Midbrain (tissue), 1 donor: ENCODE measurements around the gene RUNX1.

Experiments
- DNase-seq: peaks from one replicate; lab custom pipeline; 2025; lab: John Stamatoyannopoulos, UW

The RUNX1 gene

DNA sequence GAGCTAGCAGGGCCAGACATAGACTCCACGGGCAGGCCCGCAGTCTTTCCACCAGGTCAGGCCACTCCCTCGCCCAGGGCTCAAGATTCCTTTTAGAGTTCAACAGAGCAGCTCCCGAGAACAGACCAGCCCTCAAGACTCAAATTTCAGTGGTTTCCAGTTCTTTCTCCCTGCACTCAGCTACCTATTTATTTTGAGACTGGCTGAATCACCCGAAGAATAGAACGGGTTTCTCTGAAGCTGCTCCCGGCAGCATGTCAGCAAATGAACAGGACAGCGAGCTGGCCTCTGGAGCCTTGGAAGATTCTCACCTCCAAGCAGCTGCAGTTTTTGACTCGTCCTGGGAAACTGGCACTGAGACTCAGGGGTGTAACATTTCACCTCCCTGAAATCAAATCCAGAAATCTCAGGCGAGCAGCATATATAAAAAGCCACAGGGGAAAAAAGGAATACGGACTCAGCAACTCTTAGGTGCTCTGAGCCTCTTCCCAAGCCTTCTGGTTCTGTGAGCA lies 202.4 kb downstream of the RUNX1 start:
- no peak for DNase-seq

DNA sequence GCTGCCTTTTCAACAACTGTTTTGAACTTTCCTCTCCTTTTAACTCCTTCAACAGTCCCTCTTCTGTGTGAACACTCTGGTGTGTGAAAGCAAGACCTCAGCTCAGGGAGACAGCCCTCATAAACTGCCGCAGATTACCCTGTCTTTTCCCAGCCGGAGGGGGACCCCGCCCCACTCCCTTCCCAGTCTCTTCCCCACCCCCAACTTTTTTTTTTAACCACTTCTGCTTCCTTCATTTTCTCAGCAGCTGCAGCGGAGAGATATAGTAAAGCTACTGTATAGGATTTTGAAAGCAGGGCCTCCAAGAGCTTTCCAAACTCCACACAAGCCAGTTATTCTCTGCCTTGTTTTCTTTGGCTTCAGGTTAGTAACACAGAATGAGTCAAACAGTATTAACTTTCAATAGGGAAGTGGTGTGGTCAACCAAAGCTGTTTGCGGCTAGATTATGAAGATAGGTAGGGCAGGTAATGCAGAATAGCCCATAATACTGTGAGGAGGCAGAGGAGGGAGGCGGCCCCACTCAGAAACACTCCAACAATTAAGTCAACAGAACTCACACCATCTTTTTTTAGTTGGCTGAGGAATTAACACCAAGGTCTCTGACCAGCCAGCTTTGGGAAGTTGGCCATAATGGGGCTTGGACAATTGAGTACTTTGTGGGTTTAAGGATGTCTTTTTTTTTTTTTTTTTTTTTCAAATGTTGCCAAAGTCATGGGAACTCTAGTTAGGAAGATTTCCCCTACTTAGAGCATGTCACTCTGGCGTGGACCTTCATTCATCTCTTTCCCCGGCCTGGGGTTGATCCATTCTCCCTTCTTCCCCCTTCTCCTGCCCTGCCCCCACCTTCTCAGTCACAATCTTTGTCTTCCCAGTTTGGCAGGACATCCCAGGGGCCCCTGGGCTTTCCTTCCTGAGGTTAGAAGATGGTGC lies 203.3 kb downstream of the RUNX1 start:
- DNase-seq: no peak

DNA sequence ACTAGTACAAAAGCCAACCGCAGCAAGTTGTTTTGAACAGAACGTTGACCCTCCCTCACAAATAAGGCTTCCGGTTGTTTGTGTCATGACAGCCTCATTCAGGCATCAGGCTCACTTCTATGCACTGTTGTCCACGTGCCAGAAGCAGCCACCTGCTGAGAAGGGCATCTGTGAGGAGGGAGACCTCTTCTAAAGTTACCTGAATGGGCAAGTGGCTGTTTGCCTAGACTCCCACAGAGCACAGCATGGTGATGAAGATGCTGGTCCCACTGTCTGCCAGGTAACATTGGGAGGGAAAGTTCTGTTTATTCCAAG lies 204.2 kb downstream of the RUNX1 start:
- DNase-seq: no peak

DNA sequence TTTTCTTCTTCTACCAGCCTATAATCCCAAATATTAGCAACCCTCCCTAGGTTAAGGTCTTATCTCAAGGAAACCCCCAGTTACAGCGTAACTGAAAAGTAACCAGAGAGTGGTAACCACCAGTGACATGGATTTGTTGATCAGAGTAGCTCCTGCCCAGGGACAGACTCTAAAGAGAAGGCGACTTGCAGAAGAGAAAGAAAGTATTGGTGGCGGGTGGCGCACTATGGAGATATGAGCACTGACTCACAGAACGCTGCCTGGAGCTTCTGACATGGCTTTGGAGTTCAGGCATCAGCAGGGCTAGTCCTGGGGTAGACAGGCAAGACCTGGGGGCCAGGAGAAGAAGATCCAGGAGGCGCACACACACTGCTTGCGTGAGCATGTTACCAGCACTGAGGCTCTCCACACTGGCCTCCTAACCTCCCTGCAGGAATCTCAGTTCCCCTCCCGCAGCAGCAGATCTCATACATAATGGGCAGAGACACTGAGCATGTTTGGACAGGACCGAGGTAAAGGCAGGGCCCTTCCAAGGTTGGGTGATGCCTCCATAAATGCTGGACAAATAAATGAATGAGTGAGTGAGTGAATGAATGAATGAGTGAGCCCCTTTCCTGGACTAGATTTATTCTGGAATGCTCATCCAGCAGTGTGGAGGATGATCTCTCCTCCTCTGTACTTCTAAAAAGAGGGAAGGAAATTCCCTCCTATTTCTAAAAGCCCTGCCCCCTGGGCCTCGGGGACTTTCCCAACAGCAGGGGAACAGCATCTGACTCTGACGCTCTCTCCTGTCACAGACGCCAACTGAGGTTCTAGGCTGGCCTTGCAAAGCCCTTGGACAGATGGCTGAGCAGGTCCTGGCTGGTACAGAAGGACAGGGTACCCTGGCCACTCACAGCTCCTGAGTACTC lies 204.8 kb downstream of the RUNX1 start:
- no peak for DNase-seq

DNA sequence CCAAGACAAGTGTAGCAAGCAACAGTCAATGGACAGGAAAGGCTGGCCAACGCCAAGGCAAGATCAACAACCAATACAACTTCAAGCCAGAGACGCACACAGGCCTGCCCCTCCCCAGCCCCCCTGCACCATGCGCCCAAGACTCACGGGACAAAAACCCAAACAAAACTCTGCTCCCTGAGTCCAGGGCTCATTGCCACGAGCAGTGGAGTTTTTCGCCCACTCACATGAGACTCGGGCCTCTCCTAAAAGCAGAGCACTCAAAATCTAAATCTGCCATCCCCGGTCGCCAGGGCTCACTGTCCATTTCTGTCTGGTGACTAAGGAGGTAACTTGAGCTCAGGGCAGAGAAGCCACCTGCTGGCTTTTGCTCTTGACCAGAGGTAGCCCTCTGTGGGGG lies 205.5 kb downstream of the RUNX1 start:
- DNase-seq: no peak

DNA sequence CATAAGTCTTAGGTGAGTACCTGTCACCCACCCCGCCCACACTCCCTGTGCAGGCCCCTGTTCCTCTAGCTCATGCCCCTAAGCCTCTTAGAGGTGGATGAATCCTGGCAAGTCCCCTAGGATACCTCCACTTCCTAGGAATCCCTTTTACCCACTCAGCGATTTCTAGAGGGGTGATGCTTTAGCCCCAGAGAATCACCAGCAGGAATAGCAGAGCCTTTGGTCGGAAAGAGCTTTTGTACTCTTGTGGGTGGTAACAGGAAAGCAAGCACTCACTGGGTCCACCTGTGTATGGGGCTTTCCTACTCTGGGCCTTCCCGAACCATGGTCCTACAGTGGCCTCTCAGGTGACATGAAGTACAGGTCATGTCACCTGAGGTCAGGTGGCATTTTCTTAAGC lies 207.9 kb downstream of the RUNX1 start:
- DNase-seq: no peak

DNA sequence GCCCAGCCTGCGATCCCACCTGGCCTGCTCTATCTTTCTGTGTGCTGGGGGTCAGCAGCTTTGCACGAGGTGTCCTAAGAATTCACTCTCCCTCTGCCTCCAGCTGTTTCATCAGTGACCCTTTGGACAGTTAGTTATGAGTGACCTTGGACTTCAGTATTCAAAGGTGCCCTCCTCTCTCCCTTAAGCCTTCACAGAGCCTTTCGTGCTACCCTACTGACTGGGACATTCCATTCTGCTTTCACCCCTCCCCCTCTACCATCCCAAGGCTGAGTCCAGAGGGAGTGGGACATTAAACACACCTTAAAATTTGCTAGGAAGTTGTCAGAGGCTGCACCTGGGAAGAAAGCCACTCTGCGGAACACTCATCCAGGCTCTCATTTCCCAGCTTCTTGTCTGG lies 208.4 kb downstream of the RUNX1 start:
- DNase-seq: no peak

DNA sequence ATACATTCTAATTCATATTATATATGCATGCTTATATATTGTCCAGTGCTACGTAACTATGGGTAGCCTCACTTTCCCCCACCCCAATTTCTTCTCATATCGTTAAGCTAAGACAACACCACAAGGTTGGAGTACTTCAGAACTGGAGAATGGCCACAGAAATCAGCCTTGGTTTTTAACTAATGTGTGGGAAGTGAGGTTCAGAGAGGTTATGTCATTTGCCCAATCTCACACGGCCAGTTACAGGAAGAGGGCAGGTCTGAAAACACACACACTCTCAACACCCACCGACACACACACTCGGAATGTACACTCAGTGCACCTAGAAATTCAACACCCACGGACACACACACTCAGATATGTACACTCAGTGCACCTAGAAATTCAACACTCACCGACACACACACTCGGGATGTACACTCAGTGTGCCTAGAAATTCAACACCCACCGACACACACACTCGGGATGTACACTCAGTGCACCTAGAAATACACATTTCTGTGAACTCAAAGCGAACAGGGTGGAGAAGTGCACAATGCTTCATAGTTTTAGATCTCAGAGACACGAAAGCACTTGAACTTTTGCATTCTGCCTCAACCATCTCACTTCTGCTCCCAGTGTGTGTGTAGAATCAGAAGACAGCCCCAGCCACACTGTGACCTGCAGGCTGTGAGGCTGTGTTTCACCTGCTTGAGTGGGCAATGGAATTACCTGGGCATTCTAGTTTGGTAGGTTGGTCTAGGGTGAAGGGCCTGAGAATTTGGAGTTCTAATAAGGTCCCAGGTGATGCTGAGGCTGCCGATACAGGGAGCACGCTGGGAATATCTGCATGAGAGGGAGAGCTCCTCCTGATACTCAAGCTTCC lies 209.9 kb downstream of the RUNX1 start:
- DNase-seq: no peak

DNA sequence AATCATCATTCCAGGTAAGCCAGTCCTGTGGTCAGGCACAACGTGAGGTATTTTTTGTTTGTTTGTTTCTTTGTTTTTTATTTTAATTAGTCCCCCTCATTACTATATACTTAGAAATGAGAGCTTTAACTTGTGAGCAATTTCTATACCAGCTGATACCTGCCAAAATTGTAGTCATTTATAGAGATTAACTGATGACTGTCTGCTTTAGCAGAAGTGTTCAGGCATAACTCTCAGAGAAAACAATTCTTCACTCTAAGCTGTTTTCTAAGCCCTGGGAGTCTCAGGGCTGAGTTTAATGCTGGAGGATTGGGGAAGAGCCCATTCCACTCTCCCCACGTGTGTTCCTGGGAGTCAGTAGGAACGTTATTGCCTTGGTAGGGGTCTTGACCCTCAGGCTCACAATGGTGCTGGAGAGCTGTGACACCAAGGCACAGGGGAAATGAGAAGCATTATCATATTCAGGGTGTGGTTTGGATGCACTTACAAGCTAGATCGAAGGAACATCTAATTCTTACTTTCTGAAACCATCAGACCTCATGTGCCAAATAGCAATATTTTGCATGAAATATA lies 212.1 kb downstream of the RUNX1 start:
- DNase-seq: no peak

DNA sequence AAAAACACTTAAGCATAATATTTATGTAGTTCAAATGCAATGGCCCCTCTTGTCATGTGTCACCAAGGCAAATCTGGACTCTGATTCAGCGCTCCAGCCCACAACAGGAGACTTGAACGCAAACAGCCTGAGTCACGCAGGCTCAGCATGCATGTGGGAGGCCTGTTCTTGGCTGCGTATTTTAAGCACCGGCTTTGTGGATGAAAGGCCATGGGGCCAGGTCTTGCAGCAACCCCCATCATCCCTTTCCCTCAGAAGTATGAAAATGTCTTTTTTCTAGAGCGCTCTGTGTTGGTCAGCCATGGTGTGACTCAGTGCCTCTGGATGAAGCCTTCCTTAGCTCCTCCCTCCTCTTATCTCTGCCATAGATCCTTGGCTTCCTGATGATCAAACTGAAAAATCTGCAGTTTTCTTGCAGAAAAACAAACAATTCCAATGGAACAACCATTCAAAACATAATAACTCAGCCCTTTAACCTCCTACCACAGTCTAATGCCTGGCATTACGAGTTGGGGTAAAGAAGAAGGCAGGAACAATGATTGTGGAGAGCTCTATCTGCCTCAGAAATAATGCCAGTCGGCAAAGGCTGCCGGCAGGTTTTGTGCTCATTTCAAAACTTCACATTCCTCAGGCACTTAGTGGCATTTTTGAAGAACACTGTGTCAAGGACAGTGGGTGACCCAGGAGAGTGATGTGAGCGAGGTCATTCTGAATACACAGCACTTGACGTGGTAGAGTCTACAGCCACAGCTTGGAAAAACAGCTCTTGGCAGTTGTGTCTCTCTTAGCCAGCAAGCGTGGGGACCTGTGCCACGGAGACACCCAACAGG lies 212.8 kb downstream of the RUNX1 start:
- DNase-seq: no peak

DNA sequence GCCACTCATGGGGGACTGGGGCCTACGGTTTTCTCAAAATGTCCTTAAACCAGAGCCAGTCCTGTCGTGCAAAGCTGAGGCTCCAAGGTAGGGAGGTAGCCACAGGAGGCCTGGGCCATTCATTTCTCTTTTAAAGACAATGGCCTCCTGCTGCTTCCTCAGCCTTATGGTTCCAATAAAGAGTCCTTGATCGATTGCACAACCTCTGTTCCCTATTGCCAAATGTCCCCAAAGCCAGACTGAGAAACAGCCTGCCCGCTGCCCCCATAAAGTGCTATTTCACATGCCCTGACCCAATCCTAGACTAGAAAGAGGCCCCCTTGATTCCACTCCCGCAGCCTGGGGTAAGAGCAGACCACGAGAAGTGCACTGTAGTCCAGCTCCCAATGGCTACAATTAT lies 213.6 kb downstream of the RUNX1 start:
- DNase-seq: no peak

DNA sequence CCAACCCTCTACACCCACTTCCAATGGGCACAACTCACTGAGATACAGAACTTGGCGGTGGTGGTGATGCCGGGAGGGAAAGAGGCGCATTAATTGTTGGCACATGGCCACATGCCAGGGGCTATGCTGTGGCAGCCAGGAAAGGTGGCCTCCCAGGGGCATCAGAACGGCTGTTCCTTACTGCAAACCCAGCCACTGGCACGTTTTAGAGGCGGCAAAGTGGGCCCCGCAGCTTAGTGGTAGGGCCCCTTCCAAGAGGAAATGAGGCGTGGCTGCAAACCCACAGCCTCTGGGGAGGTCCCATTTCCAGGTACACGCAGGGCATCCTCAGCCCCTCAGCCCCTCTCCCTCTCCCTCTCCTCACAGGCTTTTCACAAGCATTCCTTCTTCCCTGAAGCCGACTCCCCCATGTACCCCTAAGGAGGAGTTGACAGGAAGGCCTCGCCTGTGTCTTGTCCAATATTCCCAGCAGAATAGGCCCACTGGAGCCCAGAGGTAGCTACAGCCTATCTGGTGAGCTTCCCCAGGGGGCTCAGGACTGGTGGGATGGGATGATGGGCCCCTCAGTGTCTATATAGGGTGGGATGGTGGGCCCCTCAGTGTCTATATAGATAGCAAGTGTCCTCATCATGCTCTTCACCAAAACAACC lies 214.1 kb downstream of the RUNX1 start:
- no peak for DNase-seq

DNA sequence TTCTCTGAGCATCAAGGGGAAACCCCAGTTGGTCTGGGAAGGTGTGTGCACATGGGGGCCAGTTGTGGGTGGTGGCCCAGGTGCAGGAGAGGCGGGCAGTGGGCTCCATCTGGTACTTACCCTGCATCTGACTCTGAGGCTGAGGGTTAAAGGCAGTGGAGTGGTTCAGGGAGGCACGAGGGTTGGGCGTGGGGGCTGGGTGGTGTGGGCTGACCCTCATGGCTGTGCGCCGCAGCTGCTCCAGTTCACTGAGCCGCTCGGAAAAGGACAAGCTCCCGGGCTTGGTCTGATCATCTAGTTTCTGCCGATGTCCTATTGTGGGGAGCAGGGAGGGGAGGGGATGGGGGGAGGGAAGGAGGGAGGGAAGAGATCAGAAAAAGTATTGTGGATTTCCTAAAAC lies 214.8 kb downstream of the RUNX1 start:
- no peak for DNase-seq

DNA sequence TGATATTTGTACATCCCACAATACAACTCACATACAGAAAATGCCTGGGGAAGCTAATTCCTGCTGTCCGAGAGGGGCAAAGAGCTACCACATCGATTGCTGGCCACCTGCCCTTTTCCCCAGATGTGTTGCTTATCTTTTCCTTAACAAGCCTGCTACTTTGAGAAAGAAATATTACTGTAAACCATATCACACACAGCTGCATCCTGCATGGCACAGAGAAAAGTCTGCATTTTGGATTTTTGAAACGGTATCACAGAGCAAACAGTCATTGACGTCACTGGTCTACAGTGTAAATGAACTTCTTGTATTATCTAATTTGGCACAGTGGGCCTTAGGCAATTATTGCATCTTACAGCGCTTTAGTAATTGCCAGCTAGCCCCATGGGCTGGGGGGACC lies 215.6 kb downstream of the RUNX1 start:
- DNase-seq: no peak

DNA sequence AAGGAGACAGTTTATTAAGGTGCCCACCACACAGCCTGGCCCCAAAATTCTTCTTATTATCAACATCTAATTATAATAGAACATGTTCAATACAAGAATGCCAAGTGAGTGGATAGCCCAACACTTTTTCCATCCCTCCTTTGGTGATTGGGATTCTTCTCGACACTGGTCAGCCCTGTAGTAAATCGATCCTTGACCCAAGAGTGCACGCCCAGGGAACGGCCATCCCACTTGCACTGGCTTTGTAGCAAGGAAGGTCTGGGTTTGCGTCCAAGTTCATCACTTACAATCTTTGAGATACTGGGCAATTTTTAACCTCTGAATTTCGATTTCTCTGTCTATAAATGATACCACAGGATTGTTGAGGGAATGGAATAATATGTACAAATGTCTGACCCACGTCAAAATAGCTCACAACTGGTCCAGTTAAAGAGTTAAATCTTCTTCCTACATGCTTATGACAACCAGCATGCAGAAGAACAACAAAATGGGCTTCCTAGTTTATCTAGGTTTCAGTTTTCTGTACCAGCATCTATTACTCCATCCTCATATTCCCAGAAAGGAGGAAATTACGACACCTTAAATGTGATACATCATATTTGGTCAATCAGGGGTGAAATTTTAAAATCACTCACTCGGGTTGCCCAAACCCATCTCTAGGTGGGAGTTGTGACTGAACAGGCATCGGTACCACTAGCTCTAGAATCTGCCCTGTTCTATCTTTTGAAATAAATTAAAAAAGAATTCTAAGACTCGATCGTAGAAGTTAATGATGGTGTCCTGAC lies 218.5 kb downstream of the RUNX1 start:
- DNase-seq: no peak

DNA sequence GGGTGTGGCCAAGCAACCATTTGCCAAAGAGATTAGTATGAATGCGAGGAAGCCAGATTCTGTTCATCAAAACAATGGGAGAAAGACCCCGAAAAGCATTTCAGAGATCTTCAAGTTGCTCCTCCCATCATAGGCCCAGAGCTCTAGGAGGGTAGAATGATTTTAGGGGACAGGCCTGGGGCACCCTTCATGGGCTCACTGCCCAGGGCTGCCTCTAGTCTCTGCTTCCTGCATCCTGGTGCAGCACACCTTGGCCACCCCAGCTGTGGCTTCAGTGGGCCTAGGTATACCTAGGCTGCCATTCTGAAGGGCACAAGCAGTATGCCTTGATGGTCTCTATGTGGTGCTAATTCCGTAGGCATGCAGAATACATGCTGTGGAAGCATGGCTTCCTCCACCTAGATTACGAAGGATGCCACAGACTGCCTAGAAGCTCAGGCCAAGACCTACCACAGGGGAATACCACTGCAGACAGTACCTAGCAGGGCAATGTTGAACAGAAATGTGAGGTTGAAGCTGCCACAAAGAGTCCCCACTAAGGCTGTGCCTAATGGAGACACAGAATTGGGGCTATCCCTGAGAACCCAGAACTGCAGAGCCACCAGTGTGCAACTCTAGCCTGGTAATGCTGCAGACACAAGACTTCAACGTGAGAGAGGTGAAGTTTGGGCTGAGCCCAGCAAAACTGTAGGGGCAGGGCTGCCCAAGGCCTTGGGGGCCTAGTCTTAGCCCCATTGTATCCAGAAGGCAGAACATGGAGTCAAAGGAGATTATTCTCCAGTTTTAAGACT lies 221.5 kb downstream of the RUNX1 start:
- DNase-seq: no peak

DNA sequence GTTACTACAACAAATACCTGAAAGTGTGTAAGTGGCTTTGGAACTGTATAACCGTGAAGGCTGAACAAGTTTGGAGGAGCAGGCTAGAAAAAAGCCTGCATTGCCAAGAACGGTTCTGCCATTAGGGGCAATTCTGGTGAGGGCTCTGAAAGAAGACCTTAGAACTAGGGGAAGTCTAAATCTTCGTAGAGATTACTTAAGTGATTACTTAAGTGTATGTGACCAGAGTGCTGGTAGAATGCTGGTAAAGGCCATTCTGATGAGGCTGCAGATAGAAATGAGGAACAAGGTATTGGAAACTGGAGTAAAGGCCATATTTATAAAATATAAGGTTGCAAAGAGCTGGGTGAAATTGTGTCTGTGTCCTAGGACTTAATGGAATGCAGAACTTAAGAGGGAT lies 222.3 kb downstream of the RUNX1 start:
- DNase-seq: no peak

DNA sequence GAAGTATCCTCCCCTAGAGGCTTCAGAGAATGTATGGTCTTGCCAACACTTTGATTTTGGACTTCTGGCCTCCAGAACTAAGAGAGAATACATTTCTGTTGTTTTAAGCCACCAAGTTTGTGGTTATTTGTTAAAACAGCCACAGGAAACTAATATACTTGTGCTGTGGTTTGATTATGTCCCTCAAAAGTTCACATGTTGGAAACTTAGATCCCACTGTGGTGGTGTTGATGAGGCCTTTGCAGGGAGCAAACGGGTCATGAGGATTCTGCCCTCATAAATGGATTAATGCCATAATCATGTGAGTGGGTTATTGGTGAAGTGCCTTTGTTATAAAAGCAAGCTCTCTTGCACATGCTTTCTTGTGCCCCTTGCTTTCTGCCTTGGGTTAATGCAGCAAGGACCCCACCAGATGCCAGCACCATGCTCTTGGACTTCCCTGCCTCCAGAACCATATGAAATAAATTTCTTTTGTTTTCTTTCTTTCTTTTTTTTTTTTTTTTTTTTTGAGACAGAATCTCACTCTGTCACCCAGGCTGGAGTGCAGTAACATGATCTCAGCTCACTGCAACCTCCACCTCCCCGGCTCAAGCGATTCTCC lies 223.1 kb downstream of the RUNX1 start:
- DNase-seq: no peak
